ENCODE results near the gene MUC22. TPM values are rescaled to one million over a fixed set of nuclear protein-coding genes. Genes with fewer than 3 reads are reported as not detected.

Gene MUC22
- total RNA-seq, 2 donors from 2014 or later: 0.17 TPM; not detected in 1

DNA sequence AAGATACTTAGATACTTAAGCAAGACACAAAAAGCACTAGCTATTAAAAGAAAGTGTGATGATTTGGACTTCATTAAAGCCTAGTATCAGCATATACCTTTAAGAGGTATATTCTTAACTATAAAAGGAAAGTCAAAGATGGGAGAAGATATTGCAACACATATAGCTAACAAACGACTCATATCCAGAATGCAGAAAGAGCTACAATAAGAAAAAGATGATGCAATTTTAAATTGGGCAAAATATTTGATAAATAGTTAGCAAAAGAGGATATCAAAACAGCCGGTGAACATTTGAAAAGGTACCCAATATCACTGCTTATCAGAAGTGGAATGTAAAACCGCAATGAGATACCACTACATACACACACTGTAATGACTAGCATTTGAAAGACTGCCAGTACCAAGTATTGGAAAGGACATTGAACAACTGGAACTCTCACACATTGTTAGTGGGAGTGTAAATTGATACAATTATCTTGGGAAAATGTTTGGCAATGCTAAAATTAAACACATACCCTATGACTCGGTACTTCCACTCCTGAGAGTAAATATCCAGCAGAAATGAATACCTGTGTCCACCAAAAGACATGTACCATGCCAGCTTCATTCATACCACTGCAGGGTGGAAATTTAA lies 25.7 kb downstream of the MUC22 start:
- TF ChIP-seq POLR2AphosphoS5 (IDR thresholded peaks at IDR 0.05) (no peak), CTCF (IDR thresholded peaks at IDR 0.05) (no peak), POLR2A (IDR thresholded peaks at IDR 0.05) (no peak)
- Histone ChIP-seq H3K9me3 (no peaks in the 10 kb centered on the region), H3K4me3 (no peak overlapping the region), H3K4me1 (replicated peaks) (no peaks in the 10 kb centered on the region), H3K36me3 (no peaks in the 10 kb centered on the region), H3K27me3 (replicated peaks; ENCODE audit: insufficient read depth) (peaks cover 2% of the 10 kb centered on the region), H3K27ac (no peak overlapping the region)
- intact Hi-C loops (cut with DNase I): no loop called here
- no peak for DNase-seq (ENCODE audit: low spot score)
- 62% methylated on average over 4 of the region's 4 CpGs for WGBS

DNA sequence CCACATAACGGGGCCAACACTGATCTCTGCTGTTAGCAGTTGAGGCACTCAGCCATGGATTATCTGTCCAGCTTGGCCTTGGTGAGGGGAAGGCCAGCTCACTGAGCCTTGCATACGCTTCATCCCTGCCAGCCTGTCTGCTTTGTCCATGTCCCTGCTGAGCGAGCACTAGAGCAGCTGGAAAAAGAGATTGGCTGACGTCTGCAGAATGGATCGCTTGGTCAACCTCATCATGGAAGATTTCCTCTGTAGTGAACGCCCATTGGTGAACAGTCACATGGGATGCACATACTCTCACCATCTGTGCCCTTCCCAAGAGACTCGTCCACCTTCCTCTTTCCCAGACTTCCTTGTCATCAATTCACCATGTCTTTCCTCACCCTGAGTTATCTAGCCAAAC lies 26.9 kb downstream of the MUC22 start:
- H3K4me1 ChIP-seq (replicated peaks): no peaks in the 10 kb centered on the region
- H3K36me3 ChIP-seq: no peaks in the 10 kb centered on the region
- 86% methylated on average over 7 of the region's 7 CpGs for WGBS
- intact Hi-C loops (cut with DNase I): no loop called here
- TF ChIP-seq POLR2A (IDR thresholded peaks at IDR 0.05) (no peak), CTCF (IDR thresholded peaks at IDR 0.05) (no peak), POLR2AphosphoS5 (IDR thresholded peaks at IDR 0.05) (no peak)
- no peaks in the 10 kb centered on the region for H3K9me3 ChIP-seq
- no peak overlapping the region for H3K27ac ChIP-seq
- no peak for DNase-seq (ENCODE audit: low spot score)
- H3K4me3 ChIP-seq: no peak overlapping the region
- H3K27me3 ChIP-seq (replicated peaks; ENCODE audit: insufficient read depth): peaks cover 4% of the 10 kb centered on the region

DNA sequence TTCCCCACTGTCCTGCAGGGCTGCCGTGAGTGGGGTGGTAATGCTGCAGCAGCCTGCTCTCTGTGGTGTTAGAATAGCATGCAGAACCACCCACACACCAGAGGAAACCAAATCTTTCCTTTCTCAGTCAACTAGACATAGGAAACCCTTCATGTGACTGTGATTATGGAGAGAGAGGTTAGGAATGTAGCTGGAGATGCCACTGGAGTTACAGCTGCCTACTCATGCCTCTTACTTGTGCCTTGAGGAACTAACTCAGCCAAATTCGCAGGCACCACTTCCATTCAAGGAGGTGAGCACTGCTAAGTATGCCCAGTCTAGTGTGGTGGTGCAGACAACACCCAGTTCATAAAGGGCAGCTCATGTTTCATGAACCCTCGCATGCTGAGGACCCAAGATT lies 27.4 kb downstream of the MUC22 start:
- 38% methylated on average over 3 of the region's 3 CpGs for WGBS
- H3K27ac ChIP-seq: no peak overlapping the region
- no peak for DNase-seq (ENCODE audit: low spot score)
- no peaks in the 10 kb centered on the region for H3K4me1 ChIP-seq (replicated peaks)
- no peaks in the 10 kb centered on the region for H3K9me3 ChIP-seq
- H3K27me3 ChIP-seq (replicated peaks; ENCODE audit: insufficient read depth): peaks cover 4% of the 10 kb centered on the region
- H3K36me3 ChIP-seq: no peaks in the 10 kb centered on the region
- intact Hi-C loops (cut with DNase I): no loop called here
- H3K4me3 ChIP-seq: no peak overlapping the region
- TF ChIP-seq CTCF (IDR thresholded peaks at IDR 0.05) (no peak), POLR2AphosphoS5 (IDR thresholded peaks at IDR 0.05) (no peak), POLR2A (IDR thresholded peaks at IDR 0.05) (no peak)

- DNase-seq (ENCODE audit: low spot score): no peak
- H3K4me3 ChIP-seq: no peak overlapping the region
- intact Hi-C loops (cut with DNase I): no loop called here
- no peaks in the 10 kb centered on the region for H3K9me3 ChIP-seq
- H3K4me1 ChIP-seq (replicated peaks): no peaks in the 10 kb centered on the region
- no peaks in the 10 kb centered on the region for H3K36me3 ChIP-seq
- WGBS: 88% methylated on average over 8 of the region's 8 CpGs
- H3K27me3 ChIP-seq (replicated peaks; ENCODE audit: insufficient read depth): peaks cover 4% of the 10 kb centered on the region
- no peak for TF ChIP-seq POLR2A (IDR thresholded peaks at IDR 0.05)
- TF ChIP-seq POLR2AphosphoS5 (IDR thresholded peaks at IDR 0.05): no peak
- no peak for TF ChIP-seq CTCF (IDR thresholded peaks at IDR 0.05)
- no peak overlapping the region for H3K27ac ChIP-seq
Measured at GRCh38 chr6:31038559-31038958, 28.3 kb downstream of the MUC22 start.

GRCh38 chr6:31040801-31041200 lies 30.5 kb downstream of the MUC22 start:
- intact Hi-C loops (cut with DNase I): no loop called here
- WGBS: 75% methylated on average over 7 of the region's 7 CpGs

More at GRCh38 chr6:31040801-31041200, 30.5 kb downstream of the MUC22 start:
- Histone ChIP-seq H3K36me3 (no peaks in the 10 kb centered on the region), H3K9me3 (no peaks in the 10 kb centered on the region), H3K4me1 (replicated peaks) (no peaks in the 10 kb centered on the region), H3K4me3 (no peak overlapping the region), H3K27me3 (replicated peaks; ENCODE audit: insufficient read depth) (peaks cover 4% of the 10 kb centered on the region), H3K27ac (no peak overlapping the region)
- TF ChIP-seq CTCF (IDR thresholded peaks at IDR 0.05): no peak
- no peak for TF ChIP-seq POLR2A (IDR thresholded peaks at IDR 0.05)
- TF ChIP-seq POLR2AphosphoS5 (IDR thresholded peaks at IDR 0.05): no peak
- no peak for DNase-seq (ENCODE audit: low spot score)
